B cell (primary cell): ENCODE data around the gene CCDC112. TPM values are rescaled to one million over a fixed set of nuclear protein-coding genes. Genes with fewer than 3 reads are reported as not detected.

Experiments
- ATAC-seq: fragments of 200-7000 bp; cut with Tn5 transposase; one replicate; pipeline ENCODE4 v1.10.0; 2021; ENCODE audit warnings: low read depth, mild to moderate bottlenecking, moderate number of reproducible peaks, moderate library complexity
- CTCF ChIA-PET: fragments of 350-600 bp; sonication (Branson Sonifier 250); formaldehyde crosslinking; loops from one replicate; lab custom pipeline; 2021; ENCODE audit warnings: antibody characterized with exemption, inconsistent platforms; lab: Charles Lee
- POLR2A ChIA-PET: fragments of 350-600 bp; sonication (Branson Sonifier 250); formaldehyde crosslinking; loops from one replicate; lab custom pipeline; 2021; ENCODE audit warnings: antibody characterized with exemption; lab: Charles Lee
- DNase-seq: peaks from one replicate; pipeline ENCODE4 v3.0.0; 2013
- H2AFZ ChIP-seq: 2 replicates; pipeline ENCODE4 v1.6.1; 2012; ENCODE audit warnings: mild to moderate bottlenecking, low read depth, low read length; ENCODE audit not compliant: insufficient read depth, poor library complexity, severe bottlenecking
- H3K27ac ChIP-seq, 2 donors: 1 replicate in 1 of 2; 2 replicates in 1 of 2; pipeline ENCODE4 v1.5.1; 2012 to 2013; ENCODE audit warnings: low read length in 2 of 2, mild to moderate bottlenecking in 2 of 2, moderate library complexity in 1 of 2
- H3K27me3 ChIP-seq, 4 experiments: fragments of 200-600 bp in 1 of 4; sonication (generic) in 1 of 4; replicated peaks in 1 of 4; 1 replicate in 2 of 4; 2 replicates in 2 of 4; pipeline versions ENCODE4 v1.6.1 to v1.7.0; 2013 to 2016; ENCODE audit warnings: low read length in 3 of 4, mild to moderate bottlenecking in 2 of 4, mixed read lengths in 1 of 4, moderate library complexity in 1 of 4; ENCODE audit not compliant: insufficient read depth in 4 of 4, control insufficient read depth in 3 of 4; ENCODE audit errors: control extremely low read depth in 1 of 4
- H3K36me3 ChIP-seq, 2 experiments: replicated peaks in 1 of 2; 1 replicate in 1 of 2; 2 replicates in 1 of 2; pipeline versions ENCODE4 v1.6.1 to v1.7.1; 2013; ENCODE audit warnings: low read length in 1 of 2; ENCODE audit not compliant: insufficient read depth in 2 of 2, control insufficient read depth in 1 of 2; ENCODE audit errors: control extremely low read depth in 1 of 2, extremely low read depth in 1 of 2
- H3K4me1 ChIP-seq, 2 donors: fragments of 200-600 bp in 1 of 2; sonication (generic) in 1 of 2; 1 replicate in 1 of 2; 2 replicates in 1 of 2; pipeline versions ENCODE4 v1.5.1 to v1.6.1; 2013 to 2017; ENCODE audit warnings: low read length in 2 of 2; ENCODE audit not compliant: control insufficient read depth in 2 of 2, insufficient read depth in 2 of 2
- H3K4me2 ChIP-seq: replicated peaks from 2 replicates; pipeline ENCODE3; 2012; ENCODE audit warnings: mild to moderate bottlenecking, low read depth, low read length; ENCODE audit not compliant: poor library complexity, severe bottlenecking
- H3K4me3 ChIP-seq, 5 experiments: fragments of 200-600 bp in 1 of 5; sonication (generic) in 1 of 5; 1 replicate in 3 of 5; 2 replicates in 2 of 5; pipeline versions ENCODE4 v1.5.1 to v1.7.0; 2011 to 2016; ENCODE audit warnings: low read length in 4 of 5, mild to moderate bottlenecking in 4 of 5, low read depth in 2 of 5, control low read depth in 1 of 5, moderate library complexity in 1 of 5; ENCODE audit not compliant: insufficient read depth in 1 of 5; ENCODE audit errors: control extremely low read depth in 1 of 5, extremely low read depth in 1 of 5
- H3K79me2 ChIP-seq: fragments of 200-600 bp; sonication (generic); one replicate; pipeline ENCODE4 v1.6.0; 2016; ENCODE audit warnings: low read length; ENCODE audit not compliant: control insufficient read depth, insufficient read depth
- H3K9ac ChIP-seq: fragments of 200-600 bp; sonication (generic); 2 replicates; pipeline ENCODE4 v1.6.1; 2017; ENCODE audit warnings: mild to moderate bottlenecking, low read length, moderate library complexity
- H3K9me3 ChIP-seq, 3 donors: one replicate each; pipeline versions ENCODE4 v1.6.1 to v1.7.1; 2013; ENCODE audit warnings: low read length in 2 of 3; ENCODE audit not compliant: control insufficient read depth in 2 of 3, insufficient read depth in 1 of 3; ENCODE audit errors: control extremely low read depth in 1 of 3
- H4K20me1 ChIP-seq: 2 replicates; pipeline ENCODE4 v1.6.0; 2012; ENCODE audit warnings: mild to moderate bottlenecking, low read length; ENCODE audit not compliant: insufficient read depth, control insufficient read depth, poor library complexity, severe bottlenecking
- H3K27ac Mint-ChIP-seq: one replicate; pipeline ENCODE4 v1.8.0; 2021; ENCODE audit warnings: mixed read lengths
- H3K27me3 Mint-ChIP-seq: one replicate; pipeline ENCODE4 v1.8.0; 2021; ENCODE audit warnings: mixed read lengths
- H3K4me1 Mint-ChIP-seq: one replicate; pipeline ENCODE4 v1.8.0; 2021; ENCODE audit warnings: mixed read lengths
- H3K4me3 Mint-ChIP-seq: one replicate; pipeline ENCODE4 v1.8.0; 2021; ENCODE audit warnings: mixed read lengths
- H3K9me3 Mint-ChIP-seq: one replicate; pipeline ENCODE4 v1.8.0; 2022; ENCODE audit warnings: mixed read lengths; ENCODE audit not compliant: insufficient read depth
- EZH2 ChIP-seq: IDR thresholded peaks from 2 replicates; pipeline ENCODE4 v1.6.1; 2012; ENCODE audit warnings: borderline replicate concordance, low read depth, mild to moderate bottlenecking, moderate library complexity, low read length; ENCODE audit not compliant: insufficient read depth, poor library complexity, severe bottlenecking
- WGBS: methylation state at CpG from one replicate; pipeline ENCODE4 v1.1.5; 2013; ENCODE audit warnings: missing lambda C conversion rate; ENCODE audit not compliant: insufficient coverage; 5-methylcytosine and 5-hydroxymethylcytosine counted together
- intact Hi-C: fragments of 100-400 bp; cut with micrococcal nuclease; formaldehyde crosslinking; loops from one replicate; pipeline ENCODE4 v1.10.0; 2022
- polyA plus RNA-seq: library from polyadenylated mRNA; depleted of rRNA; stranded (reverse); fragments of >200 nt; gene quantifications from 2 replicates; pipeline ENCODE4 v1.2.3, GENCODE V29; 2012
- total RNA-seq, 2 donors: library from RNA; stranded (reverse); fragments of 120-200 nt in 1 of 2; gene quantifications; 1 replicate in 1 of 2; 2 replicates in 1 of 2; pipeline versions ENCODE4 v1.2.3 to v1.2.4, GENCODE V29; 2013 to 2022
- TF ChIP-seq, protein P1 (sequence below): fragments of 200-600 bp; IDR thresholded peaks from one replicate; pipeline ENCODE4 v1.8.0; 2022; ENCODE audit warnings: antibody characterized with exemption, mild to moderate bottlenecking

The CCDC112 gene
- total and polyA plus RNA-seq, 2 donors (not counting 1 experiment from before 2014, with no cell fraction given): 3.7 to 9.6 TPM

DNA sequence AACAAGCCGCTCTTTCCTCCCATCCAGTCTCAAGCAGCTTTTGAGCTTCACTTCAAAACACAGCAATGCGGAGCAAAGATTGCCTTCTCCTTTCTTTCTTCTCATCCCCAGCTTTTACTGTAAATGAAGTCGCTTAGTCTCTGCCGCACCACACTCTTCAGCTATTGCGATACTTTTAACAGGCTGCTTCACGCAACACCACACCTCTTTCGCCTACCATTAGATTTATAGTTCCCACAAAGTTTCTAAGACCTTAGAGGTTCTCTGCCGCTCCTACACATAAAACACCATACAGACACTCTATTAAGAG, 34.5 kb downstream of the CCDC112 start:
- DNase-seq: no peak
- POLR2A ChIA-PET: interaction anchor here (0.6 to 1.2 kb wide), 2 partner anchors 9 to 281 kb away, joined by 3 to 5 read pairs; no protein-coding TSS in a partner anchor

DNA sequence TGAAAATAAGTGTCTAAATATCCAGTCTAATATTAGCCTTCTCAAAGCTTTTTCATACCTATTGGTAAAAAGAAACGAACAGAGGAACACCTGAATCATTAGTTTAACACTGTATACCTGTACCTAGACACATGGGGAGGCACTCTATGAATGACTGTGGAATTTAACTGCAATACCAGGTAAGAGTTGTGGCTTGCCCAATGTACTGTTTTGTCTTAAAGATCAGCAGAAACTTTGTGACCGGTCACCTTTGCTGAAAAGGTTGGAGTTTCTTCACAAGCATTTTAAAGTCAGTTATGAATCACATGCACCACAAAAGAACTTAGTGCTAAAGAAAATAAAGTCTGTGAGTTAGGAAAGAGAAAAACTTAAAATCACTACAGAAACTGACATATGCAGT, 36.2 kb downstream of the CCDC112 start:
- TF ChIP-seq, protein P1, sequence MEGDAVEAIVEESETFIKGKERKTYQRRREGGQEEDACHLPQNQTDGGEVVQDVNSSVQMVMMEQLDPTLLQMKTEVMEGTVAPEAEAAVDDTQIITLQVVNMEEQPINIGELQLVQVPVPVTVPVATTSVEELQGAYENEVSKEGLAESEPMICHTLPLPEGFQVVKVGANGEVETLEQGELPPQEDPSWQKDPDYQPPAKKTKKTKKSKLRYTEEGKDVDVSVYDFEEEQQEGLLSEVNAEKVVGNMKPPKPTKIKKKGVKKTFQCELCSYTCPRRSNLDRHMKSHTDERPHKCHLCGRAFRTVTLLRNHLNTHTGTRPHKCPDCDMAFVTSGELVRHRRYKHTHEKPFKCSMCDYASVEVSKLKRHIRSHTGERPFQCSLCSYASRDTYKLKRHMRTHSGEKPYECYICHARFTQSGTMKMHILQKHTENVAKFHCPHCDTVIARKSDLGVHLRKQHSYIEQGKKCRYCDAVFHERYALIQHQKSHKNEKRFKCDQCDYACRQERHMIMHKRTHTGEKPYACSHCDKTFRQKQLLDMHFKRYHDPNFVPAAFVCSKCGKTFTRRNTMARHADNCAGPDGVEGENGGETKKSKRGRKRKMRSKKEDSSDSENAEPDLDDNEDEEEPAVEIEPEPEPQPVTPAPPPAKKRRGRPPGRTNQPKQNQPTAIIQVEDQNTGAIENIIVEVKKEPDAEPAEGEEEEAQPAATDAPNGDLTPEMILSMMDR: no peak
- TF ChIP-seq EZH2: no peak
- POLR2A ChIA-PET: no interaction called here
- H3K4me2 ChIP-seq: no peak overlapping the region
- peaks cover 0 to 4% of the 10 kb centered on the region in 2 experiments for H3K36me3 ChIP-seq
- peaks cover 20 to 29% of the 10 kb centered on the region in 2 donors for H3K4me1 ChIP-seq
- H3K27me3 ChIP-seq: no peaks in the 10 kb centered on the region
- no peak overlapping the region for H3K4me3 Mint-ChIP-seq
- H3K27me3 Mint-ChIP-seq: no peaks in the 10 kb centered on the region
- H3K79me2 ChIP-seq: peaks cover 72% of the 10 kb centered on the region
- H3K9ac ChIP-seq: no peak overlapping the region
- H3K27ac Mint-ChIP-seq: no peak overlapping the region
- H2AFZ ChIP-seq: no peak overlapping the region
- no peak overlapping the region for H3K4me3 ChIP-seq
- H3K9me3 Mint-ChIP-seq: no peaks in the 10 kb centered on the region
- peaks cover 58% of the 10 kb centered on the region for H4K20me1 ChIP-seq
- peaks cover 67% of the 10 kb centered on the region for H3K4me1 Mint-ChIP-seq
- no peak for ATAC-seq
- CTCF ChIA-PET: interaction anchor here (1.4 to 2.3 kb wide), 2 partner anchors 8 to 13 kb away, joined by 3 to 9 read pairs; no protein-coding TSS in a partner anchor
- H3K9me3 ChIP-seq: no peaks in the 10 kb centered on the region
- DNase-seq: no peak
- intact Hi-C loops: no loop called here
- WGBS: no CpG with 5 or more reads among the region's 2 CpGs
- H3K27ac ChIP-seq: no peak overlapping the region

More for the DNA sequence above, 34.5 kb downstream of the CCDC112 start:
- Mint-ChIP-seq H3K4me3 (peak overlapping the region; percentile 92), H3K27me3 (no peaks in the 10 kb centered on the region), H3K4me1 (peaks cover 50% of the 10 kb centered on the region), H3K9me3 (no peaks in the 10 kb centered on the region), H3K27ac (peak overlapping the region; percentile 92)
- WGBS: 39% methylated on average over 2 of the region's 8 CpGs
- peak; percentile 16 for ATAC-seq
- intact Hi-C loops: loop anchor here (1.0 to 2.0 kb wide), 5 partner anchors 34 to 579 kb away; partner anchors contain the start of genes AP3S1, ATG12, CCDC112 and FEM1C
- Histone ChIP-seq H3K27ac (peak overlapping the region; percentile 88 to 92), H3K4me1 (peaks cover 20 to 26% of the 10 kb centered on the region in 2 donors), H3K79me2 (peaks cover 55% of the 10 kb centered on the region), H3K4me2 (peak overlapping the region; percentile 74), H4K20me1 (peaks cover 41% of the 10 kb centered on the region), H3K4me3 (peak overlapping the region; percentile 78 to 97 (median 87)), H3K9ac (peak overlapping the region; percentile 96), H3K36me3 (peaks cover 0 to 4% of the 10 kb centered on the region in 2 experiments), H2AFZ (peak overlapping the region; percentile 97), H3K9me3 (no peaks in the 10 kb centered on the region), H3K27me3 (no peaks in the 10 kb centered on the region)
- CTCF ChIA-PET: interaction anchor here (0.7 to 2.3 kb wide), 6 partner anchors 14 to 313 kb away, joined by 3 to 9 read pairs (median 4); partner anchors contain the start of gene CCDC112
- TF ChIP-seq, protein P1: no peak
- no peak for TF ChIP-seq EZH2
